ENCODE data around the gene CPLX3.

CPLX3 gene

DNA sequence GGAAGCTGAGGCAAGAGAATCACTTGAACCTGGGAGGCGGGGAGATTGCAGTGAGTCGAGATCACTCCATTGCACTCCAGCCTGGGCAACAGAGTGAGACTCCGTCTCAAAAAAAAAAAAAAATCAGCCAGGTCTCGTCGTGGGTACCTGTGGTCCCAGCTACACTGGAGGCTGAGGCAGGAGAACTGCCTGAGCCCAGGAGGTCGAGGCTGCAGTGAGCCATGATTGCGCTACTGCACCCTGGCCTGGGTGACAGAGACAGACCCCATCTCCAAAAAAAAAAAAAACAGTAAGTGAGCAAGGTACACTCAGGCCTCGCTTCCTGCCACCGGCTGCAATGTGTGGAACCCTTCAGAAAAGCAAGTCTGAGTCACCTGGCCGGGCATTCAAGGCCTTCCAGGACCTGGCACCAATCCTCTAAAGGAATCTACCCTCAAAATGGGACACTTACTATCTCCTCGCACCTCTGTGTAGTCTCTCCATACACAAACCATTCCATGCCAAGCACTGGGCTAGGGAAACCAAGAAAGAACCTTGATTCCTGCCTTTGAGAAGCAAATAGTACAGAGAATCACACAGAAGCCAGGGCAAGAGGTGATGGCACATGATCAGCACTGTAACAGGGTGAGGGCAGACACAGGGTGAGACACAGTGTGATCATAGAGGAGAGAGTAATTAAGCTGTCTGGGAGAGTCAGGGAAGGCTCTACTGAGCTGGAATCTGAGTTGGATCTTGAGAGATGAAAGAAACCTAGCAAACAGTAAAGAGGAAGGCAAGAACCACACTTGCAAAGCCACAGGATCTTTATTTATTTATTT lies 37.0 kb downstream of the CPLX3 start:
- H3K36me3 ChIP-seq (ENCODE audit: control insufficient read depth, insufficient read depth, low read length), result no peaks in the 10 kb centered on the region; the same call in 1 of the 2 replicates
- H3K4me3 ChIP-seq (ENCODE audit: low read length), result no peak overlapping the region
- H3K9me3 ChIP-seq (ENCODE audit: control insufficient read depth, insufficient read depth, low read length), result no peaks in the 10 kb centered on the region
- no CpG with 5 or more reads among the region's 11 CpGs for WGBS (ENCODE audit: insufficient coverage, insufficient read length)
- no peaks in the 10 kb centered on the region for H3K27me3 ChIP-seq (ENCODE audit: control insufficient read depth, insufficient read depth, low read length)
- DNase-seq (ENCODE audit: low read depth, low spot score), result no peak
- no peaks in the 10 kb centered on the region for H3K4me1 ChIP-seq (ENCODE audit: control insufficient read depth, insufficient read depth, low read length)
- no peak overlapping the region for H3K27ac ChIP-seq (ENCODE audit: low read length)

DNA sequence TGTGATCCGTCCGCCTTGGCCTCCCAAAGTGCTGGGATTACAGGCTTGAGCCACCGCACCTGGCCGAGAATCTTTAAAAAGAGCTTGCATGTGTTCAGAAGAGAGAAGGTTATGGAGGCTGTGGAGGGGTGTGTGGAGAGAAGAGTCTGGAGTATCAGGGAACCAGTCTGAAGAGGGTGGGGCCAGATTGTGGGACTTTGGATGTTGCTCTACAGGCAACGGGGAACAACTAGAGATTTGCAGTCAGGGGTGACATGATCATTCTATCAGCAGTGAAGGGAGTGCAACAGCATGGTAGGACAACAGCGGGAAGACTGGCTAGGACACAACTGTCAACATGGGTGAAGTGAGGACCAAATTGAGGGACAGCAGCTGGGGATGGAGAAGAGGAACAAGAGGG lies 37.9 kb downstream of the CPLX3 start:
- Histone ChIP-seq H3K27ac (ENCODE audit: low read length) (no peak overlapping the region), H3K36me3 (ENCODE audit: control insufficient read depth, insufficient read depth, low read length) (no peaks in the 10 kb centered on the region; the same call in 1 of the 2 replicates), H3K9me3 (ENCODE audit: control insufficient read depth, insufficient read depth, low read length) (no peaks in the 10 kb centered on the region), H3K4me1 (ENCODE audit: control insufficient read depth, insufficient read depth, low read length) (no peaks in the 10 kb centered on the region), H3K27me3 (ENCODE audit: control insufficient read depth, insufficient read depth, low read length) (no peaks in the 10 kb centered on the region), H3K4me3 (ENCODE audit: low read length) (no peak overlapping the region)
- WGBS (ENCODE audit: insufficient coverage, insufficient read length), result no CpG with 5 or more reads among the region's 6 CpGs
- DNase-seq (ENCODE audit: low read depth, low spot score), result no peak

DNA sequence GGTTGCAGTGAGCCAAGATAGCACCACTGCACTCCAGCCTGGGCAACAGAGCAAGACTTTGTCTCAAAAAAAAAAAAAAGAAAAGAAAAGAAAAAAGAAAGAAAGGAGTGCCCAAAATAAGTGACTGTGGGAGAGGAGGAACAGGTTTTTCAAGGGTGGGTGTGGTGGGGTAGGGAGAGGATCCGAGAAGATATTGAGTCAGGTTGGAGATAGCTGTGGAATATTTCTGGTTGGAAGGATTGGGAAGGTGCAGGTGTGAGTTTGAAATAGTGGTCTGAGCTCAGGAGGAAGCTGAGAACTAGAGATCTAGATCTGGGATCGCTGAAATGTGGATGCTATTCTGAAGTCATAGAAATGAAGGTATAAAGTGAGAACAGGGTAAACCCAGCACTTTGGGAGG lies 38.9 kb downstream of the CPLX3 start:
- H3K27me3 ChIP-seq (ENCODE audit: control insufficient read depth, insufficient read depth, low read length), result no peaks in the 10 kb centered on the region
- no peaks in the 10 kb centered on the region for H3K4me1 ChIP-seq (ENCODE audit: control insufficient read depth, insufficient read depth, low read length)
- no peak overlapping the region for H3K4me3 ChIP-seq (ENCODE audit: low read length)
- WGBS (ENCODE audit: insufficient coverage, insufficient read length), result no CpG with 5 or more reads among the region's 2 CpGs
- DNase-seq (ENCODE audit: low read depth, low spot score), result no peak
- H3K27ac ChIP-seq (ENCODE audit: low read length), result no peak overlapping the region
- H3K9me3 ChIP-seq (ENCODE audit: control insufficient read depth, insufficient read depth, low read length), result no peaks in the 10 kb centered on the region
- H3K36me3 ChIP-seq (ENCODE audit: control insufficient read depth, insufficient read depth, low read length), result no peaks in the 10 kb centered on the region; the same call in 1 of the 2 replicates

DNA sequence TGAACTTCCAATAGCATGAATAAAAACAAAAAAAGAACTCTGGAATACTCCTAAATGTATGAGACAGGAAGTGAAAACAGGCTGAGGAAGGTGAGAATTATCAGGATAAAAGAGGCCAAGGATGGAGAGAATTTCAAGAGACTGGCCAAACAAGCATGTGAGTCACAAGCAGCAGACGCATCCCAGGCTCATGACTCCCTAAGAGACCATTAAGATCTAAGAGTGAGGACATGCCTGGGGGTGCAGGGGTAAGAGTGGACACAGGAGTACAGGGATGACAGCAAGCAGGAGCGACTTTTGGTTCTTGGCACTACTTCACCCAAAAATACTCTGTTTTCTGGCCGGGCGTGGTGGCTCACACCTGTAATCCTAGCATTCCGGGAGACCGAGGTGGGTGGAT lies 39.7 kb downstream of the CPLX3 start:
- H3K27ac ChIP-seq (ENCODE audit: low read length), result no peak overlapping the region
- no CpG with 5 or more reads among the region's 6 CpGs for WGBS (ENCODE audit: insufficient coverage, insufficient read length)

DNA sequence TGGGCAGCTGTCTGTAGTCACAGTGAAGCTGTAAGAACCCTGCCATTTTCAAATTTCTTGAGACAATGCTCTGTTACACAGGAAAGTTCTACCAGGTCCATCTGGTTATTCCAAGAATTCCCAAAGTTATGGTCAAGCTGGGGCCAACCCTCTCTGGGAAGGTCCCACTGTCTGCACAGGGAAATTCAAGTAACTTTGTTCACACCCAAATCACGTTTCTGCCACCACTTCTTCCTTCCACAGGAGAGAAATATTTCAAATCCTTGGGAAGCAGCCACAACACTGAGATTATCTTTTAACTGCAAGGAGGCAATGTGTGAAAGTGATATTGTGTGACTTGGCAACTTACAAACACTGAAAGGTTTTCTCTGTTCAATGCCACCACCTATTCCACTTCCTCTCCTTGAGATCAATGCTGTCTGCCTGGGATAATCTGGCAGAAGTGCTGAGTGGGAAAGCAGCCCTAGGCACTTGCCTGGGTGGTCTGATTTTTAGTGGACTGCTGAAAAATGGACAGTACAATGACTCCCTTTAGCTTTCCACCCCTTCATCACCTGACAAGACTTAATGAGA lies 41.1 kb downstream of the CPLX3 start:
- Histone ChIP-seq H3K4me1 (ENCODE audit: control insufficient read depth, insufficient read depth, low read length) (no peaks in the 10 kb centered on the region), H3K27ac (ENCODE audit: low read length) (no peak overlapping the region)

More for the DNA sequence above, 39.7 kb downstream of the CPLX3 start:
- H3K36me3 ChIP-seq (ENCODE audit: control insufficient read depth, insufficient read depth, low read length), result no peaks in the 10 kb centered on the region; the same call in 1 of the 2 replicates
- no peaks in the 10 kb centered on the region for H3K9me3 ChIP-seq (ENCODE audit: control insufficient read depth, insufficient read depth, low read length)
- H3K4me3 ChIP-seq (ENCODE audit: low read length), result no peak overlapping the region
- H3K4me1 ChIP-seq (ENCODE audit: control insufficient read depth, insufficient read depth, low read length), result no peaks in the 10 kb centered on the region
- no peaks in the 10 kb centered on the region for H3K27me3 ChIP-seq (ENCODE audit: control insufficient read depth, insufficient read depth, low read length)
- no peak for DNase-seq (ENCODE audit: low read depth, low spot score)

DNA sequence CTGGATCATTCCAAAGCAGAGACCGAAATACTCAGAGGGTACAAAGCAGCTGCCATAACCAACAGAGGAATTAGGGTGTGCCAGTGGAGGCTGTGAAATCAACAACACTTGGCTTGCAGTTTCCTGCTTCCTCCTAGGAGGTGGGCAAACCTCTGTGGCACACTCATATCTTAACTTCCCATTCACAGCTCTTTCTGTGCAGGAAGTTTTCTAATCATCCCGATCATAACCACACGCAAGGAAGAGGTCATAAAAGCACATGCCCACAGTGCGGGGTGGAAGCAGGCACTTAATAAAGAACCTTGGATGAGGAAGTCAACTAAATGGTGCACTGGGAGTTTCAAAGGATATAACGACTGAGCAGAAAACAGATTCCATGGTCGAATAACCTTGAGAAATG lies 41.6 kb downstream of the CPLX3 start:
- Histone ChIP-seq H3K4me1 (ENCODE audit: control insufficient read depth, insufficient read depth, low read length) (no peaks in the 10 kb centered on the region), H3K27ac (ENCODE audit: low read length) (no peak overlapping the region), H3K36me3 (ENCODE audit: control insufficient read depth, insufficient read depth, low read length) (no peaks in the 10 kb centered on the region; the same call in 1 of the 2 replicates), H3K4me3 (ENCODE audit: low read length) (no peak overlapping the region), H3K9me3 (ENCODE audit: control insufficient read depth, insufficient read depth, low read length) (no peaks in the 10 kb centered on the region), H3K27me3 (ENCODE audit: control insufficient read depth, insufficient read depth, low read length) (no peaks in the 10 kb centered on the region)
- WGBS (ENCODE audit: insufficient coverage, insufficient read length), result no CpG with 5 or more reads among the region's 6 CpGs
- no peak for DNase-seq (ENCODE audit: low read depth, low spot score)

More for the DNA sequence above, 41.1 kb downstream of the CPLX3 start:
- Histone ChIP-seq H3K27me3 (ENCODE audit: control insufficient read depth, insufficient read depth, low read length) (no peaks in the 10 kb centered on the region), H3K4me3 (ENCODE audit: low read length) (no peak overlapping the region), H3K36me3 (ENCODE audit: control insufficient read depth, insufficient read depth, low read length) (no peaks in the 10 kb centered on the region; the same call in 1 of the 2 replicates), H3K9me3 (ENCODE audit: control insufficient read depth, insufficient read depth, low read length) (no peaks in the 10 kb centered on the region)
- DNase-seq (ENCODE audit: low read depth, low spot score), result no peak
- WGBS (ENCODE audit: insufficient coverage, insufficient read length), result no CpG with 5 or more reads among the region's 1 CpG

DNA sequence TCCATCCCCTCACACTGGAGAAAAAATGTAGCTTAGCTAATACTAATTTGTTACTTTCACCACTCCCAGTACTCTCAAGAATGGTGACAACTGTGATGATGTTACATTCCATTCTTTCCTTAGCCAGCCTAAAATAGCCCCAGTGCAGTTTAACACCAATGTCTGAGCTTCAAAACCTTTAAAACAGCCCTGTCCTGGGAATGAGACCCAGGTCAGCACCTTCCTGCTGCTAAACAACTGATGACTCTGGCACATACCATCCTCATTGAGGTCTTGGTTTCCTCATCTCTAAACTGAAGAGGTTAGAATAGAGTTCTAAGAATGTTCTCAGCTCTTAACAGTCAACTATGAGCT lies 42.9 kb downstream of the CPLX3 start:
- no peaks in the 10 kb centered on the region for H3K9me3 ChIP-seq (ENCODE audit: control insufficient read depth, insufficient read depth, low read length)
- H3K27ac ChIP-seq (ENCODE audit: low read length), result no peak overlapping the region
- H3K27me3 ChIP-seq (ENCODE audit: control insufficient read depth, insufficient read depth, low read length), result no peaks in the 10 kb centered on the region
- no peak for DNase-seq (ENCODE audit: low read depth, low spot score)
- H3K4me3 ChIP-seq (ENCODE audit: low read length), result no peak overlapping the region
- H3K36me3 ChIP-seq (ENCODE audit: control insufficient read depth, insufficient read depth, low read length), result no peaks in the 10 kb centered on the region; the same call in 1 of the 2 replicates
- no peaks in the 10 kb centered on the region for H3K4me1 ChIP-seq (ENCODE audit: control insufficient read depth, insufficient read depth, low read length)

DNA sequence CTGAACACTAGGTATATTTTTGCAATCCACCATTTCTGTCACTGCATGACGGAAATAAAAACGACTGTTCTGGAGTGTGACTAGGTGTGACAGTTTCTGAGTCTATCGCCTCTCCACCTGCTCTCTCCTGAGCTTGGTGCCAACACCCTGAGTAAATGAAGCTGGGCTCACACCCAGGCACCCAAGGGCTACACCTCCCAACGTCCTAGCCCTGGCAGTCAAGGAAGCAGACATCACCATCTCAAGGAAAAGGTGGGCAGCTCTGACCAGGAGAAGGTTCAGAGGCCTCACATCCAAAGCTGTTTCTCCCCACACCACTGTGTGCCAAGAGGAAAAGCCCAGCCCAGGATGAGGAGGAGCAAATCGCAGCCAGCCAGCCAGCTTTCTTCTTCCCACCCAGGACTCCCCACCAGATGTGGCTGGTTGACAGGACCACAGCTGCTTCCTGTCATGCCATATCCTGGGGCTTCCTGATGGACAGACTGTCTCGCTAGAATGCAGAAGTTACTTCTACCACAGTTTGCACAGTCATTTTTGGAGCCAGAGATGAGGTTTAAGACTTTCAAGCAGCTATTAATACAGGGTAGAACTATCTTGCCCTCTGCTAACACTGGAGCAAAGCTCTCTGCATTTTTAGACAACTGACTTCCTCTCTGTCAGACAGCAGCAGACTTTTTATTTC lies 43.4 kb downstream of the CPLX3 start:
- H3K27me3 ChIP-seq (ENCODE audit: control insufficient read depth, insufficient read depth, low read length), result no peaks in the 10 kb centered on the region
- DNase-seq (ENCODE audit: low read depth, low spot score), result no peak
- no peaks in the 10 kb centered on the region for H3K4me1 ChIP-seq (ENCODE audit: control insufficient read depth, insufficient read depth, low read length)
- no peak overlapping the region for H3K27ac ChIP-seq (ENCODE audit: low read length)
- no peak overlapping the region for H3K4me3 ChIP-seq (ENCODE audit: low read length)
- H3K9me3 ChIP-seq (ENCODE audit: control insufficient read depth, insufficient read depth, low read length), result no peaks in the 10 kb centered on the region
- no CpG with 5 or more reads among the region's 6 CpGs for WGBS (ENCODE audit: insufficient coverage, insufficient read length)
- no peaks in the 10 kb centered on the region; the same call in 1 of the 2 replicates for H3K36me3 ChIP-seq (ENCODE audit: control insufficient read depth, insufficient read depth, low read length)

DNA sequence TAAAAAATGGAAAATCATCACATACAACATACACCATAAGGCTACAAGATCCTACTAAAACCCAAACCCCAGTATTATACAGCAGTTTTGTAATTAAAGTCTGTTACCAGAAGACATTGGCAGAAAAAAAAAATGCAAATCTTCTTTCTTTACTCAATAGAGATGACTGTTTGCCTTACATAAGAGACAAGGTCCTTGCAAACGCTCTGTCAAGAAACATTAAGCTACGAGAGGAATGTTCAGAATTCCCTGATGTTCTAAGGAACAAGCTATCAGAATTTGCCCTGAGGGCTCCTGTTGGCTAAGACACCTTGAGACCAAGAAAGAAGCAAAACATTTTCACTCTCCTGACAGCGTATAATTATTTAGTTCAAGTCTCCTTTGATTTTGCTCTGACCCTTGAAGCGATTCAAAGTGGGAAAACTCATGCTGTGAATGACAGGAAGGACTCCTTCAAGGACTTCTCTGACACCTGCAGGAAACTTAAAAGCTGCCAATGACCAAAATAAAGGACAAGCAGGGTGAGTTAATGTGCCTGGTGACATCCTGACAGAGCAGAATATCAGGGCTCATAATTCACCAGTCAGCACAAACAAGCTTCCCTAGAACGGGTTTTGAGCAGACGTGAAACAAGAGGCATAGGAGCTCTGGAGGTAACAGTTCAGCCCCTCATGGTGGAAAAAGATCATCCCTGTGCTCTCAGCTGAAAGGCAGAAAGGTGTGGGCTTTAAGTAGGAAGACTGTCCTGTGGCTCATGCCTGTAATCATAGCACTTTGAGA lies 44.2 kb downstream of the CPLX3 start:
- no peak for DNase-seq (ENCODE audit: low read depth, low spot score)
- H3K4me1 ChIP-seq (ENCODE audit: control insufficient read depth, insufficient read depth, low read length), result no peaks in the 10 kb centered on the region
- H3K27ac ChIP-seq (ENCODE audit: low read length), result no peak overlapping the region
- H3K27me3 ChIP-seq (ENCODE audit: control insufficient read depth, insufficient read depth, low read length), result no peaks in the 10 kb centered on the region
- H3K9me3 ChIP-seq (ENCODE audit: control insufficient read depth, insufficient read depth, low read length), result no peaks in the 10 kb centered on the region
- H3K4me3 ChIP-seq (ENCODE audit: low read length), result no peak overlapping the region
- H3K36me3 ChIP-seq (ENCODE audit: control insufficient read depth, insufficient read depth, low read length), result no peaks in the 10 kb centered on the region; the same call in 1 of the 2 replicates
- WGBS (ENCODE audit: insufficient coverage, insufficient read length), result no CpG with 5 or more reads among the region's 6 CpGs

DNA sequence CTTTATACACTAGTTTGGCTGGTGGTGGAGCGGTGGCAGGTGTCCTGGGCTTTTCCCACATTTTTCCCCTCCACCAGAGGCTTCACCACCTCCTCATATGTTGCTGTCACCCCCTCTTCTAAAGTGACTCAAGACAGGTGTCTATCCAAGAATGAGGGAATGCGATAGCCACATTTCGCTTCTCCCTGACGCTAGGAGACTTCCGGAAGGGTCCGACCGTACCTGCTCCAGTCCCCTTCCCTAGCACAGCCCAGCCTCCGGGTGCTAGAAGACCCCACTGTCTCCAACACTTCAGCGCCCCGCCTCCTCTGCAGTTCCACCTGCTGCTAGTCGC lies 46.2 kb downstream of the CPLX3 start:
- whole genome bisulfite sequencing (ENCODE audit: insufficient coverage, insufficient read length), result no CpG with 5 or more reads among the region's 11 CpGs

More for the DNA sequence above, 46.2 kb downstream of the CPLX3 start:
- no peaks in the 10 kb centered on the region; the same call in 1 of the 2 replicates for H3K36me3 ChIP-seq (ENCODE audit: control insufficient read depth, insufficient read depth, low read length)
- H3K4me3 ChIP-seq (ENCODE audit: low read length), result peak overlapping the region; percentile 87; the same call in 1 of the 2 replicates
- no peak overlapping the region for H3K27ac ChIP-seq (ENCODE audit: low read length)
- no peaks in the 10 kb centered on the region for H3K9me3 ChIP-seq (ENCODE audit: control insufficient read depth, insufficient read depth, low read length)
- H3K27me3 ChIP-seq (ENCODE audit: control insufficient read depth, insufficient read depth, low read length), result no peaks in the 10 kb centered on the region
- H3K4me1 ChIP-seq (ENCODE audit: control insufficient read depth, insufficient read depth, low read length), result no peaks in the 10 kb centered on the region
- DNase-seq (ENCODE audit: low read depth, low spot score), result peak; percentile 87
